Measurements from ENCODE around the gene ODR4.
"Not testable (repeated sequence)": the region's sequence is repeated elsewhere in the genome, so short reads cannot be mapped to it uniquely, and the experiment has no call there.

ODR4 gene

GRCh38 chr1:186375152-186375928 is at the start of gene ODR4, which contains the start of gene TPR:
ODR4 (plus strand) TSS chr1:186375838; CDS start chr1:186379786, 3,948 bp downstream.
TPR (minus strand) TSS chr1:186375253; CDS start chr1:186375028, 225 bp downstream.
- DNase-seq = peak; percentile 100

- DNase-seq = no peak
These were observed 49.6 kb upstream of the ODR4 start for GRCh38 chr1:186326009-186326408.

GRCh38 chr1:186327331-186327730 is 48.3 kb upstream of the ODR4 start:
- DNase-seq = no peak

- DNase-seq = no peak
These were observed 44.9 kb upstream of the ODR4 start for GRCh38 chr1:186330758-186331157.

- DNase-seq = no peak
These were observed 38.1 kb upstream of the ODR4 start for GRCh38 chr1:186337554-186337953.

GRCh38 chr1:186340772-186341171 is 34.9 kb upstream of the ODR4 start:
- DNase-seq = no peak

- not testable (repeated sequence) for DNase-seq
These were observed 27.6 kb upstream of the ODR4 start for GRCh38 chr1:186347837-186348691.

- DNase-seq = peak; percentile 32
These were observed 1.1 kb upstream of the ODR4 start for GRCh38 chr1:186374303-186375151.

- no peak for DNase-seq
These were observed 286 bp downstream of the ODR4 start for GRCh38 chr1:186375929-186376319.

- no peak for DNase-seq
These were observed 11.2 kb downstream of the ODR4 start for GRCh38 chr1:186386725-186387383.

- DNase-seq = no peak
These were observed 15.3 kb downstream of the ODR4 start for GRCh38 chr1:186390925-186391324.

- no peak for DNase-seq
These were observed 16.2 kb downstream of the ODR4 start for GRCh38 chr1:186391841-186392240.

- DNase-seq = not testable (repeated sequence)
These were observed 17.1 kb downstream of the ODR4 start for GRCh38 chr1:186392711-186393110.

- DNase-seq = not testable (repeated sequence)
These were observed 25.8 kb downstream of the ODR4 start for GRCh38 chr1:186401446-186401845.

- no peak for DNase-seq
These were observed 28.0 kb downstream of the ODR4 start for GRCh38 chr1:186403632-186404031.

GRCh38 chr1:186404454-186405051 is 28.9 kb downstream of the ODR4 start:
- DNase-seq = peak; percentile 76

- DNase-seq = peak; percentile 9
These were observed 33.5 kb downstream of the ODR4 start for GRCh38 chr1:186409091-186409490.

GRCh38 chr1:186413319-186413718 is 37.7 kb downstream of the ODR4 start:
- no peak for DNase-seq

GRCh38 chr1:186418503-186418902 is 42.9 kb downstream of the ODR4 start:
- DNase-seq = no peak

GRCh38 chr1:186420311-186420710 is 44.7 kb downstream of the ODR4 start:
- no peak for DNase-seq

GRCh38 chr1:186420923-186421322 is 45.3 kb downstream of the ODR4 start:
- no peak for DNase-seq

- no peak for DNase-seq
These were observed 45.8 kb downstream of the ODR4 start for GRCh38 chr1:186421446-186421845.
